AG04450 (cell line): Measurements from ENCODE around the gene CDH22. TPM values are rescaled to one million over a fixed set of nuclear protein-coding genes. Genes with fewer than 3 reads are reported as not detected.

Experiments
- CTCF ChIA-PET: fragments of 300-600, 350-600 bp; formaldehyde crosslinking; extraction: SDS; loops from one replicate; lab custom pipeline; 2022; ENCODE audit warnings: antibody characterized with exemption, inconsistent platforms; lab: Charles Lee
- POLR2A ChIA-PET: fragments of 350-600 bp; formaldehyde crosslinking; extraction: SDS; loops from one replicate; lab custom pipeline; 2021; ENCODE audit warnings: antibody characterized with exemption, inconsistent platforms; lab: Yijun Ruan, JAX
- DNase-seq: peaks from one replicate; pipeline ENCODE4 v3.0.0-alpha.2; 2011; ENCODE audit warnings: low read depth, low spot score
- H3K27ac ChIP-seq: one replicate; pipeline ENCODE4 v1.5.1; 2012; ENCODE audit warnings: low read depth, low read length, control low read depth
- H3K27me3 ChIP-seq: one replicate; pipeline ENCODE4 v1.6.0; 2012; ENCODE audit warnings: low read length; ENCODE audit not compliant: control insufficient read depth, insufficient read depth
- H3K4me3 ChIP-seq: 2 replicates; pipeline ENCODE4 v1.5.1; 2011; ENCODE audit warnings: mild to moderate bottlenecking, low read depth, low read length, control low read depth
- H3K9me3 ChIP-seq: 2 replicates; pipeline ENCODE4 v1.5.1; 2012; ENCODE audit warnings: low read length; ENCODE audit not compliant: control insufficient read depth, insufficient read depth
- polyA plus RNA-seq: library from polyadenylated mRNA; depleted of rRNA; stranded (reverse); fragments of >200 nt; gene quantifications from 2 replicates; pipeline ENCODE4 v1.2.3, GENCODE V29; 2011
- TF ChIP-seq, protein P1 (sequence below): IDR thresholded peaks from 2 replicates; pipeline ENCODE4 v1.5.1; 2011; ENCODE audit warnings: low read depth, low read length, control low read depth, inconsistent platforms

Gene CDH22
- polyA plus RNA-seq, 1 experiment = not detected

DNA sequence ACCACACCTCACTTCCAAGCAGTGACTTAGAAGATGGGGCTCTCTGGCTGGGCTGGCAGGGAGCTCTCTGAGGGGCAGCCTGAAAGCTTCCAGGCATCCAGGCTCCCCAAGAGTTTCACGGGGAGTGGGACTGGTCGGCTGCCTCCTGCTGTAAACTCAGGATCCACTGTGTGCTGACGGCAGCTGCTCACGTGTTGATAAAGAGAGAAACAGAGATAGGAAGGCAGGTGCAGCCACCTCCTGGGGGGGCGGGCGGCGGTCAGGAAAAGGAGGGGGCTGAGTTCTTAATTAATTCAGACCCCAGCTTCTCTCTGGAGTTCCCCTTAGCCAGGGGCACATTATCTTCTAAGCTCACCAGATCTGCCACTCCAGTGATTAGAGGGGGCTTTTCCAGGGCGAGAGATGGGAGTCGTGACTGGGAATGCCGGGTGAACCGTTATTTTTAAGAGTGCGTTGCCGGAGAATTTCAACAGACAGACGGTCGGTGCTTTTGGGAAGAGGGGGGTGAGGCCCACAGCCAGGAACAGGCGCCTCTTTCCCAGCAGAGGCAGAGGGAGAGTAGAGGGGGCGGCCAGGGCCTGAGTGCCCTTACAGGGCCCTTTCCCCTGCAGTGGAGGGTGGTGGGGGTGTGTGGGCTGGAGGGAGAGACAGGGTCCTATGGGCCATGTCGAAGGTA, 119.3 kb downstream of the CDH22 start:
- Histone ChIP-seq H3K9me3 (no peaks in the 10 kb centered on the region), H3K27me3 (no peaks in the 10 kb centered on the region), H3K4me3 (no peak overlapping the region), H3K27ac (no peak overlapping the region)
- TF ChIP-seq, protein P1, sequence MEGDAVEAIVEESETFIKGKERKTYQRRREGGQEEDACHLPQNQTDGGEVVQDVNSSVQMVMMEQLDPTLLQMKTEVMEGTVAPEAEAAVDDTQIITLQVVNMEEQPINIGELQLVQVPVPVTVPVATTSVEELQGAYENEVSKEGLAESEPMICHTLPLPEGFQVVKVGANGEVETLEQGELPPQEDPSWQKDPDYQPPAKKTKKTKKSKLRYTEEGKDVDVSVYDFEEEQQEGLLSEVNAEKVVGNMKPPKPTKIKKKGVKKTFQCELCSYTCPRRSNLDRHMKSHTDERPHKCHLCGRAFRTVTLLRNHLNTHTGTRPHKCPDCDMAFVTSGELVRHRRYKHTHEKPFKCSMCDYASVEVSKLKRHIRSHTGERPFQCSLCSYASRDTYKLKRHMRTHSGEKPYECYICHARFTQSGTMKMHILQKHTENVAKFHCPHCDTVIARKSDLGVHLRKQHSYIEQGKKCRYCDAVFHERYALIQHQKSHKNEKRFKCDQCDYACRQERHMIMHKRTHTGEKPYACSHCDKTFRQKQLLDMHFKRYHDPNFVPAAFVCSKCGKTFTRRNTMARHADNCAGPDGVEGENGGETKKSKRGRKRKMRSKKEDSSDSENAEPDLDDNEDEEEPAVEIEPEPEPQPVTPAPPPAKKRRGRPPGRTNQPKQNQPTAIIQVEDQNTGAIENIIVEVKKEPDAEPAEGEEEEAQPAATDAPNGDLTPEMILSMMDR = no peak
- CTCF ChIA-PET = no interaction called here
- DNase-seq = no peak
- POLR2A ChIA-PET = no interaction called here

DNA sequence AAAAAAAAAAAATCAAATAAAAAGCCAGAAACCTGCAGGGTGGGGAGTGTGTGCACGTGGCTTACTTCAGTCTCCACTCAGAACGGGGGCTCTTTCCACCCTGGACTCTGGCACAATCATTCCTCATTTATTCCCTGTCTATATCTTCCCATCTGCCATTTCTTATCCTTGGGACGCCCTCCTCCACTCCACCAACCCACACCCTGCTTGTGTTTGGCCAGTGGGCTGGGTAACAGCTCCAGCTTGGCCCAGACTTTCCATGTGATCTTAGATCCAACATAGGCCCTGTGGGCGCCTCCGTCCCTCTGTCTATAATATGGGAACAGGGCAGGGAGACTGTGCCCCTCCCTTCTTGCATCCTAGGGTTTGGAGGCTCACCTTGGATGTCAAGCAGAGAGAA, 122.1 kb downstream of the CDH22 start:
- CTCF ChIA-PET = no interaction called here
- Histone ChIP-seq H3K27me3 (peaks cover 3% of the 10 kb centered on the region), H3K27ac (no peak overlapping the region), H3K9me3 (no peaks in the 10 kb centered on the region), H3K4me3 (no peak overlapping the region)
- TF ChIP-seq, protein P1 = no peak
- POLR2A ChIA-PET = interaction anchor here (0.5 kb wide), 1 partner anchor 39 kb away, joined by 3 read pairs; no protein-coding TSS in a partner anchor
- DNase-seq = no peak

DNA sequence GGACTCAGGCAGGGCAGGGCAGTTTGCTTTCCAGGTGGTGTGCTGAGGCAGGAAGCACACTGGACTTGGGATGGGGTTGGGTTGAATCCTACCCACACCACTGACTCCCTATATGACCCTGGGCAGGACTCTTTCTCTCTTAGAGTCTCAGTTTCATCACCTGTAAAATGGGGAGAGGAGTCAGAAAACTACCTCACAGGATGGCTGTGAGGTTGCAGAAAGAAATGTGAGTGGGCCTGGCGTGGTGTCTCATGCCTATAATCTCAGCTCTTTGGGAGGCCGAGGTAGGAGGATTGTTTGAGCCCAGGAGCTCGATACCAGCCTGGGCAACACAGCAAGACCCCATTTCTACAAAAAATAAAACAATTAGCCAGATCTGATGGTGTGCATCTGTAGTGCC, 122.9 kb downstream of the CDH22 start:
- no peak for DNase-seq
- Histone ChIP-seq H3K27me3 (peaks cover 3% of the 10 kb centered on the region), H3K9me3 (no peaks in the 10 kb centered on the region), H3K27ac (no peak overlapping the region), H3K4me3 (no peak overlapping the region)
- ChIA-PET CTCF (no interaction called here), POLR2A (interaction anchor here (0.5 kb wide), 1 partner anchor 40 kb away, joined by 3 read pairs; no protein-coding TSS in a partner anchor)
- TF ChIP-seq, protein P1 = no peak

DNA sequence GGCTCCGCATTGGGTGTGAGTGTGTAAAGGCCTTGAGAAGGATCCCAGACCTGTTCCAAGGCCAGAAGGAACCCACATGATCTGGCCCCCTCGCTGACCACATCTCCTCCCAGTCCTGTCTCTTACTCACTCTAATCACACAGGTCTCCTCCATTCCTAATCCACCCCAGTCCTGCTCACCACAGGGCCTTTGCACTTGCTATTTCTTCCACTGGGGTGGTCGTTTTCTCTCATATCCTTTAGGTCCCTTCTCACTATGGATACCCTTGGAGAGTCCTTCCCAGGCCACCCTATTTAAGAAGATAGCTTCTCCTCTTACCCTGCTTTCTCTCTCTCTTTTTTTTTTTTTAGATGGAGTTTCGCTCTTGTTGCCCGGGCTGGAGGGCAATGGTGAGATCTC, 124.5 kb downstream of the CDH22 start:
- H3K27me3 ChIP-seq = peaks cover 7% of the 10 kb centered on the region
- DNase-seq = no peak
- TF ChIP-seq, protein P1 = no peak
- H3K27ac ChIP-seq = no peak overlapping the region
- H3K9me3 ChIP-seq = no peaks in the 10 kb centered on the region
- no peak overlapping the region for H3K4me3 ChIP-seq
- POLR2A ChIA-PET = no interaction called here
- CTCF ChIA-PET = no interaction called here

DNA sequence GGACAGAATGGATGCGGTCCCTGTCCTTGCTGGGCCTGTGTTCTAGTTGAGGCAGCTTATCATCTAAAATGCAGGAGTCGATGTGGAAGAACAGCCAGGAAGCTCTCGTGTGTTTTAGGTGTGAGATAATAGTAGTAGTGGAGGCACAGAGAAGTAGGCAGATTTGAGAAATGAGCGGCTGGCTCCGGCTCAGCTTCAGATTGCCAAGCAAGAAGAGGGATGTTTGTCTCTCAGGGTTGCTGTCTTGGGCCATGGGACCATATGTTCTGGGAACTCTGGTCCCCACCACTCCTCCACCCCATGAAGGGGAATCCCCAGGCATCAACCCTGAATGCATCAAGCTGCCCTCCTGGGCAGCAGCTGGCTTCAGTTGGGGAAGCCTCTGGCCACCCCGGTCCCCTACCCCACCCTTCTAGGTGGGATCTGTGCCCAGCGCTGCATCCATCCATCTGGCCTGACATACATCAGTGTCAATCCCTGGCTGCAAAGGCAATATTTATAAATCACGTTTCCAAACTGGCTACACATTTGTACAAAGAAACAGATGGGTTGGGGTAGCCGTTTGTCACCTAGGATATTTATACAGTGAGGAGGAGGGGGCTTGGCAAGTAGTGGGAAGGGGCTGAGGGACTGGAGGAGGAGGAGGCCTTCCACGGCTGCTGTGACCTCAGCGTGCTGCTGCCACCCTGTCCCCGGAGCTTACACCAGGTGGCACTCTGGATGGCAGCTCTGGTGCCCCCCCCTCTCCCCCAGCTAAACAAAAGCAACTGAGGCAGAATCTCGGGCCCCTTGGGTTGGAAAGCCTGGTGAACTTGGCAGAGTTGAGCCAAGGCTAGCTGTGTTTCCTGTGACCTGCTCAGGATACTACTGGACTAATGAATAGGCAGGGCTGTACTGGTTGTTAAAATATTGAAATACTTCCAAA, 125.8 kb downstream of the CDH22 start:
- TF ChIP-seq, protein P1 = no peak
- Histone ChIP-seq H3K9me3 (no peaks in the 10 kb centered on the region), H3K4me3 (no peak overlapping the region), H3K27ac (no peak overlapping the region), H3K27me3 (peaks cover 10% of the 10 kb centered on the region)
- no peak for DNase-seq
- ChIA-PET CTCF (no interaction called here), POLR2A (no interaction called here)
